B cell (primary cell): Measurements from ENCODE around the gene ARL16. TPM values are rescaled to one million over a fixed set of nuclear protein-coding genes. Genes with fewer than 3 reads are reported as not detected.
A peak's percentile ranks its signal among the peaks of the same experiment; 100 is the strongest.

Source experiments
- ATAC-seq: fragments of 200-7000 bp; cut with Tn5 transposase; one replicate; pipeline ENCODE4 v1.10.0; 2021; ENCODE audit warnings: low read depth, mild to moderate bottlenecking, moderate number of reproducible peaks, moderate library complexity
- CTCF ChIA-PET: fragments of 350-600 bp; sonication (Branson Sonifier 250); formaldehyde crosslinking; loops from one replicate; lab custom pipeline; 2021; ENCODE audit warnings: antibody characterized with exemption, inconsistent platforms; lab: Charles Lee
- POLR2A ChIA-PET: fragments of 350-600 bp; sonication (Branson Sonifier 250); formaldehyde crosslinking; loops from one replicate; lab custom pipeline; 2021; ENCODE audit warnings: antibody characterized with exemption; lab: Charles Lee
- DNase-seq: peaks from one replicate; pipeline ENCODE4 v3.0.0; 2013
- H2AFZ ChIP-seq: 2 replicates; pipeline ENCODE4 v1.6.1; 2012; ENCODE audit warnings: mild to moderate bottlenecking, low read depth, low read length; ENCODE audit not compliant: insufficient read depth, poor library complexity, severe bottlenecking
- H3K27ac ChIP-seq, 2 donors: 1 replicate in 1 of 2; 2 replicates in 1 of 2; pipeline ENCODE4 v1.5.1; 2012 to 2013; ENCODE audit warnings: low read length in 2 of 2, mild to moderate bottlenecking in 2 of 2, moderate library complexity in 1 of 2
- H3K27me3 ChIP-seq, 4 experiments: fragments of 200-600 bp in 1 of 4; sonication (generic) in 1 of 4; replicated peaks in 1 of 4; 1 replicate in 2 of 4; 2 replicates in 2 of 4; pipeline versions ENCODE4 v1.6.1 to v1.7.0; 2013 to 2016; ENCODE audit warnings: low read length in 3 of 4, mild to moderate bottlenecking in 2 of 4, mixed read lengths in 1 of 4, moderate library complexity in 1 of 4; ENCODE audit not compliant: insufficient read depth in 4 of 4, control insufficient read depth in 3 of 4; ENCODE audit errors: control extremely low read depth in 1 of 4
- H3K36me3 ChIP-seq, 2 experiments: replicated peaks in 1 of 2; 1 replicate in 1 of 2; 2 replicates in 1 of 2; pipeline versions ENCODE4 v1.6.1 to v1.7.1; 2013; ENCODE audit warnings: low read length in 1 of 2; ENCODE audit not compliant: insufficient read depth in 2 of 2, control insufficient read depth in 1 of 2; ENCODE audit errors: control extremely low read depth in 1 of 2, extremely low read depth in 1 of 2
- H3K4me1 ChIP-seq, 2 donors: fragments of 200-600 bp in 1 of 2; sonication (generic) in 1 of 2; 1 replicate in 1 of 2; 2 replicates in 1 of 2; pipeline versions ENCODE4 v1.5.1 to v1.6.1; 2013 to 2017; ENCODE audit warnings: low read length in 2 of 2; ENCODE audit not compliant: control insufficient read depth in 2 of 2, insufficient read depth in 2 of 2
- H3K4me2 ChIP-seq: replicated peaks from 2 replicates; pipeline ENCODE3; 2012; ENCODE audit warnings: mild to moderate bottlenecking, low read depth, low read length; ENCODE audit not compliant: poor library complexity, severe bottlenecking
- H3K4me3 ChIP-seq, 5 experiments: fragments of 200-600 bp in 1 of 5; sonication (generic) in 1 of 5; 1 replicate in 3 of 5; 2 replicates in 2 of 5; pipeline versions ENCODE4 v1.5.1 to v1.7.0; 2011 to 2016; ENCODE audit warnings: low read length in 4 of 5, mild to moderate bottlenecking in 4 of 5, low read depth in 2 of 5, control low read depth in 1 of 5, moderate library complexity in 1 of 5; ENCODE audit not compliant: insufficient read depth in 1 of 5; ENCODE audit errors: control extremely low read depth in 1 of 5, extremely low read depth in 1 of 5
- H3K79me2 ChIP-seq: fragments of 200-600 bp; sonication (generic); one replicate; pipeline ENCODE4 v1.6.0; 2016; ENCODE audit warnings: low read length; ENCODE audit not compliant: control insufficient read depth, insufficient read depth
- H3K9ac ChIP-seq: fragments of 200-600 bp; sonication (generic); 2 replicates; pipeline ENCODE4 v1.6.1; 2017; ENCODE audit warnings: mild to moderate bottlenecking, low read length, moderate library complexity
- H3K9me3 ChIP-seq, 3 donors: one replicate each; pipeline versions ENCODE4 v1.6.1 to v1.7.1; 2013; ENCODE audit warnings: low read length in 2 of 3; ENCODE audit not compliant: control insufficient read depth in 2 of 3, insufficient read depth in 1 of 3; ENCODE audit errors: control extremely low read depth in 1 of 3
- H4K20me1 ChIP-seq: 2 replicates; pipeline ENCODE4 v1.6.0; 2012; ENCODE audit warnings: mild to moderate bottlenecking, low read length; ENCODE audit not compliant: insufficient read depth, control insufficient read depth, poor library complexity, severe bottlenecking
- H3K27ac Mint-ChIP-seq: one replicate; pipeline ENCODE4 v1.8.0; 2021; ENCODE audit warnings: mixed read lengths
- H3K27me3 Mint-ChIP-seq: one replicate; pipeline ENCODE4 v1.8.0; 2021; ENCODE audit warnings: mixed read lengths
- H3K4me1 Mint-ChIP-seq: one replicate; pipeline ENCODE4 v1.8.0; 2021; ENCODE audit warnings: mixed read lengths
- H3K4me3 Mint-ChIP-seq: one replicate; pipeline ENCODE4 v1.8.0; 2021; ENCODE audit warnings: mixed read lengths
- H3K9me3 Mint-ChIP-seq: one replicate; pipeline ENCODE4 v1.8.0; 2022; ENCODE audit warnings: mixed read lengths; ENCODE audit not compliant: insufficient read depth
- EZH2 ChIP-seq: IDR thresholded peaks from 2 replicates; pipeline ENCODE4 v1.6.1; 2012; ENCODE audit warnings: borderline replicate concordance, low read depth, mild to moderate bottlenecking, moderate library complexity, low read length; ENCODE audit not compliant: insufficient read depth, poor library complexity, severe bottlenecking
- WGBS: methylation state at CpG from one replicate; pipeline ENCODE4 v1.1.5; 2013; ENCODE audit warnings: missing lambda C conversion rate; ENCODE audit not compliant: insufficient coverage; 5-methylcytosine and 5-hydroxymethylcytosine counted together
- intact Hi-C: fragments of 100-400 bp; cut with micrococcal nuclease; formaldehyde crosslinking; loops from one replicate; pipeline ENCODE4 v1.10.0; 2022
- polyA plus RNA-seq: library from polyadenylated mRNA; depleted of rRNA; stranded (reverse); fragments of >200 nt; gene quantifications from 2 replicates; pipeline ENCODE4 v1.2.3, GENCODE V29; 2012
- total RNA-seq, 2 donors: library from RNA; stranded (reverse); fragments of 120-200 nt in 1 of 2; gene quantifications; 1 replicate in 1 of 2; 2 replicates in 1 of 2; pipeline versions ENCODE4 v1.2.3 to v1.2.4, GENCODE V29; 2013 to 2022
- TF ChIP-seq, protein P1 (sequence below): fragments of 200-600 bp; IDR thresholded peaks from one replicate; pipeline ENCODE4 v1.8.0; 2022; ENCODE audit warnings: antibody characterized with exemption, mild to moderate bottlenecking

ARL16 gene
- total and polyA plus RNA-seq, 2 donors (not counting 1 experiment from before 2014, with no cell fraction given), result 32.5 to 101 TPM

DNA sequence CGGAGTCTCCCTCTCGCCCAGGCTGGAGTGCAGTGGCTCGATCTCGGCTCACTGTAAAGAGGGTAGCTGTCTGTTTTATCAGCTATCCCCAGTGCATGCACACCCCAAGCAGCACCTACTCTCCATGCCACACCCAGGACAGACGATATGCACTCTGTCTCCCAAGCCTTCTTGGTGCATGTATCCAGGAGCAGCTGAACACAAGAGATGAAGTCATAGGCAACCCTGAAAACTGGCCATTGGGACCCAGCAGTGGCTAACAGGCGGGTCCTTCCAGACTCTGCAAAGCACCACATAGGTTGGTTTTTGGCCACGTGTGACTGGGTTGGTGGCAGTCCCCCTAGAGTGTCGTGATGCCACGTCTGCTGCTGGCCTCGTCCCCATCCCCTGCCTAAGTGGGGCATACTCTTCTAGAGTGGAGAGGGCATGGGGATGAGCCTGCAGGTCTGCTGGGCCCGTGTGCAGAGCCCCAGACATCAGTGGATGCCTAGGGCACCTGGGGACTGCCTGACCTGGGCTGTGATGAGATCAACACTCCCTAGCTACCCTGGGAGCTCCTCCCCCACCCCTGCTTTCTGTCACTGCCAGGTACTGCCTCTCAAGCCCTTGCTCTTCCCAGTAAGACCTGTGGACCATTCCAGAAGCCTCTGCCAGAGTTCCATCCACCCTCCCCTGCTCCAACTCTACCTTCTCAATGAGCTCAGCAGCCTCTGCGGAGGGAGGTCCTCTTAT is 36.6 kb downstream of the ARL16 start:
- Mint-ChIP-seq H3K4me1 (peaks cover 3% of the 10 kb centered on the region), H3K27me3 (peaks cover 18% of the 10 kb centered on the region), H3K4me3 (no peak overlapping the region), H3K27ac (peak overlapping the region; percentile 15), H3K9me3 (no peaks in the 10 kb centered on the region)
- no peak overlapping the region for H2AFZ ChIP-seq
- 74% methylated on average over 9 of the region's 12 CpGs for WGBS
- ChIA-PET POLR2A (interaction anchor here (0.6 kb wide), 1 partner anchor 149 kb away, joined by 3 read pairs; no protein-coding TSS in a partner anchor), CTCF (interaction anchor here (0.8 kb wide), 1 partner anchor 13 kb away, joined by 3 read pairs; no protein-coding TSS in a partner anchor)
- no peaks in the 10 kb centered on the region for H3K79me2 ChIP-seq
- no peaks in the 10 kb centered on the region for H3K4me1 ChIP-seq
- H3K9me3 ChIP-seq, result peaks cover 0 to 21% (median 3%) of the 10 kb centered on the region in 3 donors
- no peaks in the 10 kb centered on the region for H3K36me3 ChIP-seq
- H3K27ac ChIP-seq, result no peak overlapping the region
- no peak overlapping the region for H3K9ac ChIP-seq
- ATAC-seq (no peak), DNase-seq (no peak)
- H3K27me3 ChIP-seq, result peaks cover 0 to 27% (median 1%) of the 10 kb centered on the region in 4 experiments
- TF ChIP-seq, protein P1, sequence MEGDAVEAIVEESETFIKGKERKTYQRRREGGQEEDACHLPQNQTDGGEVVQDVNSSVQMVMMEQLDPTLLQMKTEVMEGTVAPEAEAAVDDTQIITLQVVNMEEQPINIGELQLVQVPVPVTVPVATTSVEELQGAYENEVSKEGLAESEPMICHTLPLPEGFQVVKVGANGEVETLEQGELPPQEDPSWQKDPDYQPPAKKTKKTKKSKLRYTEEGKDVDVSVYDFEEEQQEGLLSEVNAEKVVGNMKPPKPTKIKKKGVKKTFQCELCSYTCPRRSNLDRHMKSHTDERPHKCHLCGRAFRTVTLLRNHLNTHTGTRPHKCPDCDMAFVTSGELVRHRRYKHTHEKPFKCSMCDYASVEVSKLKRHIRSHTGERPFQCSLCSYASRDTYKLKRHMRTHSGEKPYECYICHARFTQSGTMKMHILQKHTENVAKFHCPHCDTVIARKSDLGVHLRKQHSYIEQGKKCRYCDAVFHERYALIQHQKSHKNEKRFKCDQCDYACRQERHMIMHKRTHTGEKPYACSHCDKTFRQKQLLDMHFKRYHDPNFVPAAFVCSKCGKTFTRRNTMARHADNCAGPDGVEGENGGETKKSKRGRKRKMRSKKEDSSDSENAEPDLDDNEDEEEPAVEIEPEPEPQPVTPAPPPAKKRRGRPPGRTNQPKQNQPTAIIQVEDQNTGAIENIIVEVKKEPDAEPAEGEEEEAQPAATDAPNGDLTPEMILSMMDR, result no peak
- no peak for TF ChIP-seq EZH2
- no peaks in the 10 kb centered on the region for H4K20me1 ChIP-seq
- no peak overlapping the region for H3K4me3 ChIP-seq
- H3K4me2 ChIP-seq, result no peak overlapping the region
- intact Hi-C loops, result no loop called here
